ENCODE results near the gene TNFRSF6B.
"Not testable (repeated sequence)": the region's sequence is repeated elsewhere in the genome, so short reads cannot be mapped to it uniquely, and the experiment has no call there.

DNA sequence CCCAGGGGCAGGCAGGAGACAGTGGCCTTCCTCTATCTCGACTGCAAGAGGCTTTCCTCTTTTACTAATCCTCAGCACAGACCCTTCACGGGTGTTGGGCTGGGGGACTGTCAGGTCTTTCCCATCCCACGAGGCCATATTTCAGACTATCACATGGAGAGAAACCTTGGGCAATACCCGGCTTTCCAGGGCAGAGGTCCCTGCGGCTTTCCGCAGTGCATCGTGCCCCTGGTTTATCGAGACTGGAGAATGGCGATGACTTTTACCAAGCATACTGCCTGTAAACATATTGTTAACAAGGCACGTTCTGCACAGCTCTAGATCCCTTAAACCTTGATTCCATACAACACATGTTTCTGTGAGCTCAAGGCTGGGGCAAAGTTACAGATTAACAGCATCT lies 36.3 kb upstream of the TNFRSF6B start:
- not testable (repeated sequence) for TF ChIP-seq POLR2A (IDR thresholded peaks at IDR 0.05; ENCODE audit: low read depth, low read length); CTCF (conservative IDR thresholded peaks at IDR 0.05; ENCODE audit: low read depth, low read length); RAD21 (IDR thresholded peaks at IDR 0.05; ENCODE audit: low read length); USF2 (IDR thresholded peaks at IDR 0.05; ENCODE audit: low read depth, low read length); MXI1 (IDR thresholded peaks at IDR 0.05; ENCODE audit: borderline replicate concordance, low read depth, low read length); FOS (IDR thresholded peaks at IDR 0.05; ENCODE audit: low read depth, low read length); ELK1 (IDR thresholded peaks at IDR 0.05; ENCODE audit: borderline replicate concordance, low read depth, low read length); CEBPB (IDR thresholded peaks at IDR 0.05; ENCODE audit: low read depth, low read length); CHD1 (IDR thresholded peaks at IDR 0.05; ENCODE audit: low read depth, low read length); SMC3 (IDR thresholded peaks at IDR 0.05; ENCODE audit: low read depth, low read length); RFX5 (IDR thresholded peaks at IDR 0.05; ENCODE audit: low read depth, low read length); MAZ (IDR thresholded peaks at IDR 0.05; ENCODE audit: borderline replicate concordance, low read depth, low read length)
